Caco-2 (cell line): ENCODE data around the gene NT5C. TPM values are rescaled to one million over a fixed set of nuclear protein-coding genes. Genes with fewer than 3 reads are reported as not detected.
"Not testable (repeated sequence)": the region's sequence is repeated elsewhere in the genome, so short reads cannot be mapped to it uniquely, and the experiment has no call there.

ENCODE experiments used
- BruUV-seq: library from RNA; stranded (reverse); fragments of 400-500 nt; replicated peaks from 2 replicates; lab custom pipeline; 2021; lab: Mats Ljungman, UMichigan
- CTCF ChIA-PET: fragments of 300-600 bp; sonication (Branson Sonifier 250); formaldehyde crosslinking; loops from one replicate; lab custom pipeline; 2022; ENCODE audit warnings: antibody characterized with exemption; lab: Charles Lee
- POLR2A ChIA-PET: fragments of 300-600 bp; sonication (Branson Sonifier 250); formaldehyde crosslinking; loops from one replicate; lab custom pipeline; 2022; ENCODE audit warnings: antibody characterized with exemption; lab: Charles Lee
- DNase-seq, 2 experiments: peaks; one replicate each; pipeline versions ENCODE4 v3.0.0 to v3.0.0-alpha.2; 2020 to 2022
- H3K27me3 ChIP-seq: replicated peaks from 2 replicates; pipeline ENCODE4 v1.6.0; 2011; ENCODE audit warnings: low read length; ENCODE audit not compliant: control insufficient read depth, insufficient read depth
- H3K36me3 ChIP-seq: 2 replicates; pipeline ENCODE4 v1.5.1; 2011; ENCODE audit warnings: low read length; ENCODE audit not compliant: control insufficient read depth, insufficient read depth
- H3K4me1 ChIP-seq: fragments of 250-450 bp; sonication (Bioruptor Pico); 2 replicates; pipeline ENCODE4 v1.5.1; 2020; ENCODE audit warnings: mild to moderate bottlenecking
- H3K4me3 ChIP-seq: 2 replicates; pipeline ENCODE4 v1.5.1; 2011; ENCODE audit warnings: low read depth, mild to moderate bottlenecking, control low read depth, low read length
- H3K9me3 ChIP-seq: fragments of 250-450 bp; sonication (Bioruptor Pico); 2 replicates; pipeline ENCODE4 v1.5.1; 2020; ENCODE audit warnings: mild to moderate bottlenecking, moderate library complexity
- H3K27ac Mint-ChIP-seq: one replicate; pipeline ENCODE4 v1.8.0; 2022; ENCODE audit warnings: mixed read lengths; ENCODE audit not compliant: unreplicated experiment
- H3K27me3 Mint-ChIP-seq: one replicate; pipeline ENCODE4 v1.8.0; 2022; ENCODE audit warnings: mixed read lengths; ENCODE audit not compliant: insufficient read depth, unreplicated experiment
- H3K36me3 Mint-ChIP-seq: one replicate; pipeline ENCODE4 v1.8.0; 2022; ENCODE audit warnings: mild to moderate bottlenecking, mixed read lengths; ENCODE audit not compliant: insufficient read depth, unreplicated experiment
- H3K4me1 Mint-ChIP-seq: one replicate; pipeline ENCODE4 v1.8.0; 2022; ENCODE audit warnings: low read depth, mixed read lengths; ENCODE audit not compliant: unreplicated experiment
- H3K4me3 Mint-ChIP-seq: one replicate; pipeline ENCODE4 v1.8.0; 2022; ENCODE audit warnings: mild to moderate bottlenecking, moderate library complexity, mixed read lengths; ENCODE audit not compliant: unreplicated experiment
- H3K9me3 Mint-ChIP-seq: one replicate; pipeline ENCODE4 v1.8.0; 2022; ENCODE audit warnings: mixed read lengths; ENCODE audit not compliant: unreplicated experiment
- CTCF ChIP-seq, 2 experiments: fragments of 200-600 bp in 1 of 2; IDR thresholded peaks; 1 replicate in 1 of 2; 2 replicates in 1 of 2; pipeline versions ENCODE4 v1.5.1 to v1.8.0; 2011 to 2022; ENCODE audit warnings: antibody characterized with exemption in 1 of 2, control low read depth in 1 of 2, inconsistent platforms in 1 of 2, low read depth in 1 of 2, low read length in 1 of 2, mild to moderate bottlenecking in 1 of 2, moderate library complexity in 1 of 2; ENCODE audit not compliant: insufficient read depth in 1 of 2, severe bottlenecking in 1 of 2, unreplicated experiment in 1 of 2
- intact Hi-C: fragments of 100-400 bp; cut with micrococcal nuclease; formaldehyde crosslinking; loops from one replicate; pipeline ENCODE4 v1.10.0; 2022; ENCODE audit not compliant: unreplicated experiment
- total RNA-seq: library from RNA; stranded (reverse); gene quantifications from 2 replicates; pipeline ENCODE4 v1.2.3, GENCODE V29; 2022

NT5C gene
- total RNA-seq, 1 experiment from 2014 or later = 68.4 TPM

- POLR2A ChIA-PET = no interaction called here
- CTCF ChIA-PET = interaction anchor here (0.6 kb wide), 1 partner anchor 57 kb away, joined by 5 read pairs; no protein-coding TSS in a partner anchor
- no peaks in the 10 kb centered on the region for H3K9me3 ChIP-seq
- H3K4me3 ChIP-seq = no peak overlapping the region
- Mint-ChIP-seq H3K27ac (no peak overlapping the region), H3K4me1 (peaks cover 8% of the 10 kb centered on the region), H3K36me3 (peaks cover 85% of the 10 kb centered on the region), H3K9me3 (no peaks in the 10 kb centered on the region), H3K4me3 (no peak overlapping the region), H3K27me3 (no peaks in the 10 kb centered on the region)
- peaks cover 6% of the 10 kb centered on the region for H3K36me3 ChIP-seq
- intact Hi-C loops = loop anchor here (5.0 kb wide), 1 partner anchor 69 kb away; no protein-coding TSS in a partner anchor
- no peak for DNase-seq
- no TSS peak for BruUV-seq
- H3K4me1 ChIP-seq = peaks cover 19% of the 10 kb centered on the region
- no peak for TF ChIP-seq CTCF (IDR thresholded peaks at IDR 0.05; ENCODE audit: insufficient read depth in 1 of 2, low read depth in 1 of 2, low read length in 1 of 2, severe bottlenecking in 1 of 2, unreplicated experiment in 1 of 2)
- no peaks in the 10 kb centered on the region for H3K27me3 ChIP-seq
These were observed 1.5 kb upstream of the NT5C start for GRCh38 chr17:75133001-75133400.

- peaks cover 19% of the 10 kb centered on the region for H3K4me1 ChIP-seq
- not testable (repeated sequence) for H3K9me3 ChIP-seq, H3K9me3 Mint-ChIP-seq, H3K27me3 Mint-ChIP-seq, H3K36me3 ChIP-seq, H3K27me3 ChIP-seq, H3K4me1 Mint-ChIP-seq, DNase-seq
- Mint-ChIP-seq H3K4me3 (peak overlapping the region; percentile 93), H3K27ac (peak overlapping the region; percentile 91), H3K36me3 (peaks cover 80% of the 10 kb centered on the region)
- peak overlapping the region; percentile 85 for H3K4me3 ChIP-seq
- POLR2A ChIA-PET = interaction anchor here (0.5 to 1.3 kb wide), 3 partner anchors 261 to 836 kb away, joined by 3 to 4 read pairs (median 3); no protein-coding TSS in a partner anchor
- CTCF ChIA-PET = interaction anchor here (0.6 to 3.7 kb wide), 6 partner anchors 14 to 1250 kb away, joined by 3 to 30 read pairs (median 4); partner anchors contain the start of gene MRPL58
- BruUV-seq = TSS peak; percentile 30
- intact Hi-C loops = loop anchor here (5.0 kb wide), 1 partner anchor 70 kb away; no protein-coding TSS in a partner anchor
These were observed 767 bp upstream of the NT5C start for GRCh38 chr17:75132018-75133000.

- Histone ChIP-seq H3K9me3 (no peaks in the 10 kb centered on the region), H3K27me3 (no peaks in the 10 kb centered on the region), H3K36me3 (peaks cover 4% of the 10 kb centered on the region), H3K4me3 (peak overlapping the region; percentile 85), H3K4me1 (peaks cover 19% of the 10 kb centered on the region)
- Mint-ChIP-seq H3K4me1 (peaks cover 8% of the 10 kb centered on the region), H3K27ac (peak overlapping the region; percentile 91), H3K27me3 (no peaks in the 10 kb centered on the region), H3K4me3 (peak overlapping the region; percentile 93), H3K9me3 (no peaks in the 10 kb centered on the region), H3K36me3 (peaks cover 73% of the 10 kb centered on the region)
- TSS peak; percentile 53 for BruUV-seq
- peak; percentile 47 to 73 for TF ChIP-seq CTCF (IDR thresholded peaks at IDR 0.05; ENCODE audit: insufficient read depth in 1 of 2, low read depth in 1 of 2, low read length in 1 of 2, severe bottlenecking in 1 of 2, unreplicated experiment in 1 of 2)
- ChIA-PET POLR2A (interaction anchor here (0.6 to 1.3 kb wide), 6 partner anchors 21 to 263 kb away, joined by 3 to 5 read pairs (median 4); partner anchors contain the start of genes ARMC7, MIF4GD and SLC16A5), CTCF (interaction anchor here (0.8 to 3.7 kb wide), 9 partner anchors 12 to 170 kb away, joined by 3 to 30 read pairs (median 4); partner anchors contain the start of genes ARMC7 and SLC16A5)
- peak; percentile 71 to 75 for DNase-seq
- intact Hi-C loops = loop anchor here (1.0 to 5.0 kb wide), 4 partner anchors 16 to 72 kb away; partner anchors contain the start of gene JPT1
These were observed 787 bp downstream of the NT5C start for GRCh38 chr17:75130632-75131277.
